AG04450 (cell line): ENCODE data around the gene PDE4D. TPM values are rescaled to one million over a fixed set of nuclear protein-coding genes. Genes with fewer than 3 reads are reported as not detected.

Experiments
- CTCF ChIA-PET: fragments of 300-600, 350-600 bp; formaldehyde crosslinking; extraction: SDS; loops from one replicate; lab custom pipeline; 2022; ENCODE audit warnings: antibody characterized with exemption, inconsistent platforms; lab: Charles Lee
- POLR2A ChIA-PET: fragments of 350-600 bp; formaldehyde crosslinking; extraction: SDS; loops from one replicate; lab custom pipeline; 2021; ENCODE audit warnings: antibody characterized with exemption, inconsistent platforms; lab: Yijun Ruan, JAX
- DNase-seq: peaks from one replicate; pipeline ENCODE4 v3.0.0-alpha.2; 2011; ENCODE audit warnings: low read depth, low spot score
- H3K27ac ChIP-seq: one replicate; pipeline ENCODE4 v1.5.1; 2012; ENCODE audit warnings: low read depth, low read length, control low read depth
- H3K27me3 ChIP-seq: one replicate; pipeline ENCODE4 v1.6.0; 2012; ENCODE audit warnings: low read length; ENCODE audit not compliant: control insufficient read depth, insufficient read depth
- H3K4me3 ChIP-seq: 2 replicates; pipeline ENCODE4 v1.5.1; 2011; ENCODE audit warnings: mild to moderate bottlenecking, low read depth, low read length, control low read depth
- H3K9me3 ChIP-seq: 2 replicates; pipeline ENCODE4 v1.5.1; 2012; ENCODE audit warnings: low read length; ENCODE audit not compliant: control insufficient read depth, insufficient read depth
- CTCF ChIP-seq: IDR thresholded peaks from 2 replicates; pipeline ENCODE4 v1.5.1; 2011; ENCODE audit warnings: low read depth, low read length, control low read depth, inconsistent platforms
- polyA plus RNA-seq: library from polyadenylated mRNA; depleted of rRNA; stranded (reverse); fragments of >200 nt; gene quantifications from 2 replicates; pipeline ENCODE4 v1.2.3, GENCODE V29; 2011

Gene PDE4D
- polyA plus RNA-seq, 1 experiment = 12.0 TPM

GRCh38 chr5:59094864-59095263 is 798.7 kb downstream of the PDE4D start:
- TF ChIP-seq CTCF = no peak

GRCh38 chr5:59093329-59093728 is 800.2 kb downstream of the PDE4D start:
- no peak for TF ChIP-seq CTCF
- no peaks in the 10 kb centered on the region for H3K27me3 ChIP-seq

More at GRCh38 chr5:59094864-59095263, 798.7 kb downstream of the PDE4D start:
- no peaks in the 10 kb centered on the region for H3K9me3 ChIP-seq
- H3K27ac ChIP-seq = no peak overlapping the region
- H3K4me3 ChIP-seq = no peak overlapping the region
- no peaks in the 10 kb centered on the region for H3K27me3 ChIP-seq
- DNase-seq = no peak
- POLR2A ChIA-PET = interaction anchor here (1.6 kb wide), 1 partner anchor 32 kb away, joined by 10 read pairs; no protein-coding TSS in a partner anchor
- CTCF ChIA-PET = interaction anchor here (1.0 to 2.6 kb wide), 4 partner anchors 60 to 94 kb away, joined by 3 to 13 read pairs (median 9); no protein-coding TSS in a partner anchor

GRCh38 chr5:59092758-59093157 is 800.8 kb downstream of the PDE4D start:
- CTCF ChIA-PET = interaction anchor here (1.6 kb wide), 1 partner anchor 81 kb away, joined by 4 read pairs; no protein-coding TSS in a partner anchor

More at GRCh38 chr5:59093329-59093728, 800.2 kb downstream of the PDE4D start:
- no peak for DNase-seq
- Histone ChIP-seq H3K27ac (no peak overlapping the region), H3K4me3 (peak overlapping the region; percentile 47), H3K9me3 (no peaks in the 10 kb centered on the region)
- ChIA-PET CTCF (interaction anchor here (1.6 kb wide), 1 partner anchor 80 kb away, joined by 4 read pairs; no protein-coding TSS in a partner anchor), POLR2A (no interaction called here)

GRCh38 chr5:59091965-59092364 is 801.6 kb downstream of the PDE4D start:
- Histone ChIP-seq H3K27ac (no peak overlapping the region), H3K4me3 (no peak overlapping the region; the same call in 1 of the 2 replicates), H3K27me3 (no peaks in the 10 kb centered on the region), H3K9me3 (no peaks in the 10 kb centered on the region)
- ChIA-PET CTCF (interaction anchor here (0.6 to 1.6 kb wide), 2 partner anchors 73 to 81 kb away, joined by 4 to 9 read pairs; no protein-coding TSS in a partner anchor), POLR2A (no interaction called here)
- TF ChIP-seq CTCF = no peak
- DNase-seq = no peak

More at GRCh38 chr5:59092758-59093157, 800.8 kb downstream of the PDE4D start:
- POLR2A ChIA-PET = no interaction called here
- no peak overlapping the region for H3K27ac ChIP-seq
- H3K4me3 ChIP-seq = peak overlapping the region; percentile 47
- H3K27me3 ChIP-seq = no peaks in the 10 kb centered on the region
- DNase-seq = no peak
- no peaks in the 10 kb centered on the region for H3K9me3 ChIP-seq
- TF ChIP-seq CTCF = no peak

GRCh38 chr5:59090323-59090722 is 803.2 kb downstream of the PDE4D start:
- no peak for DNase-seq
- TF ChIP-seq CTCF = no peak
- ChIA-PET POLR2A (no interaction called here), CTCF (interaction anchor here (1.0 kb wide), 1 partner anchor 97 kb away, joined by 3 read pairs; no protein-coding TSS in a partner anchor)
- no peak overlapping the region for H3K4me3 ChIP-seq
- no peaks in the 10 kb centered on the region for H3K27me3 ChIP-seq
- H3K9me3 ChIP-seq = no peaks in the 10 kb centered on the region
- H3K27ac ChIP-seq = no peak overlapping the region
